Neural progenitor cell (in vitro differentiated cells): Measurements from ENCODE around the gene PDE1C. TPM values are rescaled to one million over a fixed set of nuclear protein-coding genes. Genes with fewer than 3 reads are reported as not detected.
A peak's percentile ranks its signal among the peaks of the same experiment; 100 is the strongest.

Experiments used
- DNase-seq: peaks from one replicate; pipeline ENCODE4 v3.0.0-alpha.2; 2016; ENCODE audit warnings: low spot score
- H2AFZ ChIP-seq: fragments of 200-600 bp; sonication (generic); replicated peaks from 2 replicates; pipeline ENCODE4 v1.6.1; 2016; ENCODE audit warnings: antibody characterized with exemption
- H3F3A ChIP-seq: fragments of 200-600 bp; sonication (generic); 2 replicates; pipeline ENCODE4 v1.6.1; 2016; ENCODE audit warnings: antibody characterized with exemption, low read depth
- H3K27ac ChIP-seq: fragments of 200-600 bp; sonication (generic); 2 replicates; pipeline ENCODE4 v1.5.1; 2016; ENCODE audit warnings: mild to moderate bottlenecking
- H3K27me3 ChIP-seq: fragments of 200-600 bp; sonication (generic); 2 replicates; pipeline ENCODE4 v1.6.1; 2016; ENCODE audit warnings: mild to moderate bottlenecking, moderate library complexity
- H3K36me3 ChIP-seq: fragments of 200-600 bp; sonication (generic); 2 replicates; pipeline ENCODE4 v1.5.1; 2016
- H3K4me1 ChIP-seq: fragments of 200-600 bp; sonication (generic); 2 replicates; pipeline ENCODE4 v1.6.1; 2016; ENCODE audit warnings: mixed run types
- H3K4me2 ChIP-seq: fragments of 200-600 bp; sonication (generic); 2 replicates; pipeline ENCODE4 v1.6.1; 2016
- H3K4me3 ChIP-seq: fragments of 200-600 bp; sonication (generic); 2 replicates; pipeline ENCODE4 v1.5.1; 2016
- H3K79me2 ChIP-seq: fragments of 200-600 bp; sonication (generic); 2 replicates; pipeline ENCODE4 v1.6.1; 2016; ENCODE audit warnings: low read depth
- H3K9ac ChIP-seq: fragments of 200-600 bp; sonication (generic); 2 replicates; pipeline ENCODE4 v1.6.1; 2016
- H3K9me3 ChIP-seq: fragments of 200-600 bp; sonication (generic); 2 replicates; pipeline ENCODE4 v1.5.1; 2016; ENCODE audit warnings: low read depth
- H4K20me1 ChIP-seq: fragments of 200-600 bp; sonication (generic); 2 replicates; pipeline ENCODE4 v1.6.1; 2016; ENCODE audit warnings: low read depth
- H3K27ac Mint-ChIP-seq: 3 replicates; pipeline ENCODE4 v1.8.0; 2021; ENCODE audit warnings: mixed read lengths
- H3K27me3 Mint-ChIP-seq: 2 replicates; pipeline ENCODE4 v1.8.0; 2022; ENCODE audit warnings: low read depth, mild to moderate bottlenecking, inconsistent platforms, moderate library complexity, mixed read lengths; ENCODE audit not compliant: insufficient read depth
- H3K36me3 Mint-ChIP-seq: 3 replicates; pipeline ENCODE4 v1.8.0; 2021; ENCODE audit warnings: mixed read lengths
- H3K4me1 Mint-ChIP-seq: 3 replicates; pipeline ENCODE4 v1.8.0; 2021; ENCODE audit warnings: mixed read lengths
- H3K4me3 Mint-ChIP-seq: 3 replicates; pipeline ENCODE4 v1.8.0; 2021; ENCODE audit warnings: mild to moderate bottlenecking, moderate library complexity, mixed read lengths
- H3K9me3 Mint-ChIP-seq: 3 replicates; pipeline ENCODE4 v1.8.0; 2020; ENCODE audit warnings: mixed read lengths
- EZH2 ChIP-seq: fragments of 200-600 bp; sonication (generic); IDR thresholded peaks from 2 replicates; pipeline ENCODE4 v1.6.1; 2017; ENCODE audit warnings: antibody characterized with exemption, mild to moderate bottlenecking, moderate library complexity
- EZH2phosphoT487 ChIP-seq: fragments of 200-600 bp; sonication (generic); IDR thresholded peaks from 2 replicates; pipeline ENCODE4 v1.6.1; 2017; ENCODE audit warnings: antibody characterized with exemption
- total RNA-seq: library from RNA; depleted of rRNA; stranded (reverse); fragments of >200 nt; gene quantifications from 2 replicates; pipeline ENCODE4 v1.2.3, GENCODE V29; 2015; ENCODE audit warnings: low replicate concordance
- TF ChIP-seq, protein P1 (sequence below): fragments of 200-600 bp; sonication (generic); IDR thresholded peaks from 2 replicates; pipeline ENCODE4 v1.5.1; 2017; ENCODE audit warnings: antibody characterized with exemption, mild to moderate bottlenecking

PDE1C gene
- total RNA-seq, 1 donor from 2014 or later = 0.54 TPM

DNA sequence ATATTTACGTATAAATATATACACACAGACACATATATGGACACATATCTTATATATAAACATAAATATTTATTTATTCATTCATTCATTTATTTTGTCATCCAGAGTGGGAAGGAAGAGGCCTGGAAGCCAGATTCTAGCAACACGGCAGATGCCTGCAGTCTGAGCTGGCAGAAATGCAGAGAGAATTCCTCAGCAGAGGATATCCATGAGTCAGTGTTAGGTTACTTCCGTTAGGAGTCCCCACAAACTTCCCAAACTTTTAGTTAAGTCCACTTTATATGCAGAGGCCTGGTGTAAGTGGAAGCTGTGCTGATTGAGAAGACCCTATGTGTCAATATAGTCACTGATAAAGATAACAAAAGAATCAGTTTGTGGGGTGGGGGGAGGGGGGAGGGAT is 293.6 kb downstream of the PDE1C start:
- H3K36me3 Mint-ChIP-seq = no peaks in the 10 kb centered on the region
- no peak overlapping the region for H3K9ac ChIP-seq
- no peaks in the 10 kb centered on the region for H3K36me3 ChIP-seq
- peak overlapping the region; percentile 65 for H3K4me2 ChIP-seq
- H3K9me3 ChIP-seq = no peaks in the 10 kb centered on the region
- peak overlapping the region; percentile 97 for H3K27ac Mint-ChIP-seq
- peaks cover 21% of the 10 kb centered on the region for H3K4me1 ChIP-seq
- H3K4me1 Mint-ChIP-seq = peaks cover 33% of the 10 kb centered on the region
- peaks cover 5% of the 10 kb centered on the region for H3K9me3 Mint-ChIP-seq
- TF ChIP-seq, protein P1, sequence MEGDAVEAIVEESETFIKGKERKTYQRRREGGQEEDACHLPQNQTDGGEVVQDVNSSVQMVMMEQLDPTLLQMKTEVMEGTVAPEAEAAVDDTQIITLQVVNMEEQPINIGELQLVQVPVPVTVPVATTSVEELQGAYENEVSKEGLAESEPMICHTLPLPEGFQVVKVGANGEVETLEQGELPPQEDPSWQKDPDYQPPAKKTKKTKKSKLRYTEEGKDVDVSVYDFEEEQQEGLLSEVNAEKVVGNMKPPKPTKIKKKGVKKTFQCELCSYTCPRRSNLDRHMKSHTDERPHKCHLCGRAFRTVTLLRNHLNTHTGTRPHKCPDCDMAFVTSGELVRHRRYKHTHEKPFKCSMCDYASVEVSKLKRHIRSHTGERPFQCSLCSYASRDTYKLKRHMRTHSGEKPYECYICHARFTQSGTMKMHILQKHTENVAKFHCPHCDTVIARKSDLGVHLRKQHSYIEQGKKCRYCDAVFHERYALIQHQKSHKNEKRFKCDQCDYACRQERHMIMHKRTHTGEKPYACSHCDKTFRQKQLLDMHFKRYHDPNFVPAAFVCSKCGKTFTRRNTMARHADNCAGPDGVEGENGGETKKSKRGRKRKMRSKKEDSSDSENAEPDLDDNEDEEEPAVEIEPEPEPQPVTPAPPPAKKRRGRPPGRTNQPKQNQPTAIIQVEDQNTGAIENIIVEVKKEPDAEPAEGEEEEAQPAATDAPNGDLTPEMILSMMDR = no peak
- TF ChIP-seq EZH2 = no peak
- TF ChIP-seq EZH2phosphoT487 = no peak
- peak; percentile 14 for DNase-seq
- H3K27me3 ChIP-seq = peaks cover 77% of the 10 kb centered on the region
- H3K79me2 ChIP-seq = no peaks in the 10 kb centered on the region
- H3K4me3 ChIP-seq = no peak overlapping the region
- peaks cover 2% of the 10 kb centered on the region for H3K27me3 Mint-ChIP-seq
- H4K20me1 ChIP-seq = no peaks in the 10 kb centered on the region
- peak overlapping the region; percentile 83 for H3K27ac ChIP-seq
- H2AFZ ChIP-seq = no peak overlapping the region
- peaks cover 13% of the 10 kb centered on the region for H3F3A ChIP-seq
- no peak overlapping the region for H3K4me3 Mint-ChIP-seq

DNA sequence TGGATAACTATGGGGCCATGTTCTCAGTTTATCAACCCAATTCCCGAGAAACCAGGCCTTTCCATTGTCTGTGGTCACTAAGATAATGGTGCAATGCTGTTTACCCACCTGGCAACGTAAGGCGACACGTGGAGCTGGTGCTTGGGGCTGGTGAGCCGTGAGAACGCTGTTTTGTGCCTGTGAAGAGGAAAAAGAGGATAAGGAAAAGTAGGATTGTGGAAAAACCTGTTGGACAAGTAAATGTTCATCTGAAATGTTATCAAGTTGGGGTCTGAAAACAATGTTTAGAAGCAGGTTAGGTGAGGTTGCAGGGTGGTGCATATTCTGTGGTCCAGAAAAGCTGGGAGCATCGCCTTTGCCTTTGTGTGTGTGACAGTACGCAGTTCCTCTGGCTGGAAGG is 294.7 kb downstream of the PDE1C start:
- H3K4me3 Mint-ChIP-seq = peak overlapping the region; percentile 50
- Histone ChIP-seq H3K4me1 (peaks cover 21% of the 10 kb centered on the region), H3K36me3 (no peaks in the 10 kb centered on the region), H3K4me3 (no peak overlapping the region), H3K9me3 (no peaks in the 10 kb centered on the region), H4K20me1 (no peaks in the 10 kb centered on the region), H3K27me3 (peaks cover 77% of the 10 kb centered on the region), H3F3A (peaks cover 13% of the 10 kb centered on the region), H3K4me2 (peak overlapping the region; percentile 65), H3K79me2 (no peaks in the 10 kb centered on the region), H2AFZ (peak overlapping the region; percentile 36), H3K27ac (peak overlapping the region; percentile 83), H3K9ac (no peak overlapping the region)
- peak overlapping the region; percentile 95 for H3K27ac Mint-ChIP-seq
- H3K4me1 Mint-ChIP-seq = peaks cover 30% of the 10 kb centered on the region
- peaks cover 5% of the 10 kb centered on the region for H3K9me3 Mint-ChIP-seq
- peak; percentile 7 for DNase-seq
- TF ChIP-seq EZH2phosphoT487 (no peak), EZH2 (no peak)
- TF ChIP-seq, protein P1 = no peak
- H3K36me3 Mint-ChIP-seq = no peaks in the 10 kb centered on the region
- peaks cover 5% of the 10 kb centered on the region for H3K27me3 Mint-ChIP-seq

DNA sequence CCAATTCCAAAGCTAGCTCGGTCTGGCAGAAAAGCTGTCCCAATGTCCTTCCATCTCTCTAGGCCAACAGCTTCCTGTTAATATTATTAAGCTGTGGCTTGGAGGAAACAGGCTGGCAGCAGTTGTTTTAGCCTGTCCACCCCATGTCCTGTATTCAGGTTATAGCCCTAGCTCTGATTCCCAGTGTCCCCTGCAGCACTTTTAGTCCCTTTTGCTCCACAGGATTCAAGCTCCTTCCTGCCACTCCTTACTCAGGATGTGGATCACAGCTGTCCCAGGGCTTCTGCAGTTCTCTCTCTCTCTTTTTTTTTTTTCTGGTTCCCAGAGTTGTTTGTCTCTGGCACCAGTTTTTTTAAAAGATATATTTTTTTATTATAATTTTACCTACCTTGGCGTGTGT is 298.0 kb downstream of the PDE1C start:
- no peak for TF ChIP-seq EZH2
- TF ChIP-seq EZH2phosphoT487 = no peak
- TF ChIP-seq, protein P1 = no peak
- H3K4me3 Mint-ChIP-seq = no peak overlapping the region
- H2AFZ ChIP-seq = no peak overlapping the region
- H3K9me3 Mint-ChIP-seq = peaks cover 9% of the 10 kb centered on the region
- no peaks in the 10 kb centered on the region for H3K36me3 Mint-ChIP-seq
- H3K27ac ChIP-seq = no peak overlapping the region
- no peaks in the 10 kb centered on the region for H4K20me1 ChIP-seq
- H3K4me2 ChIP-seq = no peak overlapping the region
- H3K36me3 ChIP-seq = no peaks in the 10 kb centered on the region
- peaks cover 78% of the 10 kb centered on the region for H3K27me3 ChIP-seq
- H3K4me1 ChIP-seq = peaks cover 29% of the 10 kb centered on the region
- H3K79me2 ChIP-seq = no peaks in the 10 kb centered on the region
- peaks cover 6% of the 10 kb centered on the region for H3K27me3 Mint-ChIP-seq
- H3K4me3 ChIP-seq = no peak overlapping the region
- no peak overlapping the region for H3K27ac Mint-ChIP-seq
- no peak for DNase-seq
- peaks cover 34% of the 10 kb centered on the region for H3K4me1 Mint-ChIP-seq
- peaks cover 3% of the 10 kb centered on the region for H3K9me3 ChIP-seq
- H3F3A ChIP-seq = peaks cover 30% of the 10 kb centered on the region
- H3K9ac ChIP-seq = no peak overlapping the region
